SK-N-SH treated with all-trans-retinoic acid at 6 μM for 48 hours (cell line): ENCODE measurements around the gene ZNF148.

Experiments
- ATAC-seq: fragments of 200-7000 bp; cut with Tn5 transposase; 3 replicates; pipeline ENCODE4 v1.9.1; 2020; ENCODE audit warnings: mild to moderate bottlenecking, moderate library complexity
- ARNTL ChIP-seq: fragments of 450-650 bp; formaldehyde crosslinking; IDR thresholded peaks from 2 replicates; pipeline ENCODE4 v1.5.0; 2020; ENCODE audit warnings: low read depth, mild to moderate bottlenecking, moderate library complexity, borderline replicate concordance
- GLIS3 ChIP-seq: fragments of 250-450 bp; sonication (Bioruptor Pico); IDR thresholded peaks from 2 replicates; pipeline ENCODE4 v1.5.0; 2020; ENCODE audit warnings: mild to moderate bottlenecking, moderate library complexity
- OSR1 ChIP-seq: fragments of 250-450 bp; sonication (Bioruptor Pico); IDR thresholded peaks from 2 replicates; pipeline ENCODE4 v1.8.0; 2022; ENCODE audit warnings: moderate library complexity, mild to moderate bottlenecking, inconsistent platforms
- PPARA ChIP-seq: fragments of 250-450 bp; sonication (Bioruptor Pico); IDR thresholded peaks from 2 replicates; pipeline ENCODE4 v1.5.0; 2020; ENCODE audit warnings: mild to moderate bottlenecking, borderline replicate concordance
- RARB ChIP-seq: fragments of 250-450 bp; sonication (Bioruptor Pico); IDR thresholded peaks from 2 replicates; pipeline ENCODE4 v1.8.0; 2021; ENCODE audit warnings: mild to moderate bottlenecking, moderate library complexity
- SNAI2 ChIP-seq: fragments of 250-450 bp; sonication (Bioruptor Pico); IDR thresholded peaks from 2 replicates; pipeline ENCODE4 v1.5.0; 2020; ENCODE audit warnings: mild to moderate bottlenecking, moderate library complexity
- TCF4 ChIP-seq: fragments of 250-450 bp; sonication (Bioruptor Pico); IDR thresholded peaks from 2 replicates; pipeline ENCODE4 v1.8.0; 2021; ENCODE audit warnings: mild to moderate bottlenecking, moderate library complexity, borderline replicate concordance
- TOX ChIP-seq: fragments of 250-450 bp; sonication (Bioruptor Pico); IDR thresholded peaks from 2 replicates; pipeline ENCODE4 v1.8.0; 2021; ENCODE audit warnings: mild to moderate bottlenecking, moderate library complexity, borderline replicate concordance
- ZC3H10 ChIP-seq: fragments of 250-450 bp; sonication (Bioruptor Pico); IDR thresholded peaks from 2 replicates; pipeline ENCODE4 v1.5.1; 2021; ENCODE audit warnings: mild to moderate bottlenecking, moderate library complexity
- ZFP30 ChIP-seq: fragments of 450-650 bp; formaldehyde crosslinking; IDR thresholded peaks from 2 replicates; pipeline ENCODE4 v1.5.0; 2022; ENCODE audit warnings: mild to moderate bottlenecking, moderate library complexity
- ZNF565 ChIP-seq: fragments of 450-650 bp; formaldehyde crosslinking; conservative IDR thresholded peaks from 2 replicates; pipeline ENCODE4 v1.5.0; 2020; ENCODE audit warnings: low read depth, mild to moderate bottlenecking, moderate library complexity
- ZNF70 ChIP-seq: fragments of 450-650 bp; formaldehyde crosslinking; IDR thresholded peaks from 2 replicates; pipeline ENCODE4 v1.5.0; 2020; ENCODE audit warnings: mild to moderate bottlenecking, moderate library complexity
- TF ChIP-seq, protein P1 (sequence below): fragments of 250-450 bp; sonication (Bioruptor Pico); IDR thresholded peaks from 2 replicates; pipeline ENCODE4 v1.8.0; 2021; ENCODE audit warnings: low read depth, mild to moderate bottlenecking, moderate library complexity, borderline replicate concordance
- TF ChIP-seq, protein P2 (sequence below): fragments of 250-450 bp; sonication (Bioruptor Pico); IDR thresholded peaks from 2 replicates; pipeline ENCODE4 v1.8.0; 2020; ENCODE audit warnings: mild to moderate bottlenecking, moderate library complexity, borderline replicate concordance
- TF ChIP-seq, protein P3 (sequence below): fragments of 250-450 bp; sonication (Bioruptor Pico); IDR thresholded peaks from 2 replicates; pipeline ENCODE4 v1.5.1; 2021; ENCODE audit warnings: mild to moderate bottlenecking, moderate library complexity
- TF ChIP-seq, protein P4 (sequence below): fragments of 250-450 bp; sonication (Bioruptor Pico); IDR thresholded peaks from 2 replicates; pipeline ENCODE4 v1.5.1; 2020; ENCODE audit warnings: low read depth, mild to moderate bottlenecking, moderate library complexity

The ZNF148 gene

DNA sequence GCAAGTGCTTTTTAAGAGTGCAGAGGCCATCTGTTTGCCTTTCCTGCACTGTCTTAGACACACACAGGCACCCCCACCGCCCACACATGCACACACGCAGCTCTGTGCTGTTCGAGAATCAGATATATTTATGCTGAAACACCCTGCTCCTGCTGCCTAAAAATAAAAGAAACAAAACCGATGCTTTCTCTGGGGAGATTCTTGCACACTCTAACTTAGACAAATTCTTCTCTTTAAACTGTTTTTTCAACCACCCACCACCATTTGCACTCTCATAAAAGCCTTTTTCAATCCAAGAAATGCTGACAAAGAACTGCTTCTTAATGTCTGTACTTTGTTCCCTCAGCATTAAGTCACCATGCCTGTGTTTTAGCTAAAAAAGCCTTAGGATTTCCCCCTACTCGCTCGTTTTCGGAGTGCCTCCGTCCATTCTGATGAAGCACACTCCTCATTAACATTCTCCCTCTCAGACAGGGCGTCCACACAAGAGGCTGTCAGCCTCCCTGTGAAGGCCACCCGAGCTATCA lies 188.8 kb downstream of the ZNF148 start (continued):
- TF ChIP-seq, protein P1, sequence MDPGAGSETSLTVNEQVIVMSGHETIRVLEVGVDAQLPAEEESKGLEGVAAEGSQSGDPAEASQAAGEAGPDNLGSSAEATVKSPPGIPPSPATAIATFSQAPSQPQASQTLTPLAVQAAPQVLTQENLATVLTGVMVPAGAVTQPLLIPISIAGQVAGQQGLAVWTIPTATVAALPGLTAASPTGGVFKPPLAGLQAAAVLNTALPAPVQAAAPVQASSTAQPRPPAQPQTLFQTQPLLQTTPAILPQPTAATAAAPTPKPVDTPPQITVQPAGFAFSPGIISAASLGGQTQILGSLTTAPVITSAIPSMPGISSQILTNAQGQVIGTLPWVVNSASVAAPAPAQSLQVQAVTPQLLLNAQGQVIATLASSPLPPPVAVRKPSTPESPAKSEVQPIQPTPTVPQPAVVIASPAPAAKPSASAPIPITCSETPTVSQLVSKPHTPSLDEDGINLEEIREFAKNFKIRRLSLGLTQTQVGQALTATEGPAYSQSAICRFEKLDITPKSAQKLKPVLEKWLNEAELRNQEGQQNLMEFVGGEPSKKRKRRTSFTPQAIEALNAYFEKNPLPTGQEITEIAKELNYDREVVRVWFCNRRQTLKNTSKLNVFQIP: no peak

DNA sequence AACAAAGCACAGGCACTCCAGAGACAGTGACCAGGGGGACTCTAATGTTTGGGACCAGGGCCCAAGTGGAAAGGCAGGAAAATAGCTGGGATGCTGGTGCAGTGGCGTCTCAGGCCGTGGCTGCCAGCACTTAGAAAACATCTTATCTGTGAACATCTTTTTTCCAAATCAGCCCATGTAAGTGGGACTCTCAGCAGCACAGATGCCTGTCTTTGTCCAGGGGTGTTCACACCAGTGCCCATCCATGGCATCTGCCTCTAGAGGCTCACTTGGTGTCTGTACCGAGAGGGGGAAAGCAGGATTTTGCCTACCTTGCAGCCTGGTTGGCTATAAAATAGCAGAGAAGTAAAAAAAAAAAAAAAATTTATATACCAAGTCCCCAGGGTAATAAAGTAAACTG lies 189.3 kb downstream of the ZNF148 start:
- TF ChIP-seq ZC3H10 (CRISPR knock-in tag): no peak
- TF ChIP-seq, protein P2, sequence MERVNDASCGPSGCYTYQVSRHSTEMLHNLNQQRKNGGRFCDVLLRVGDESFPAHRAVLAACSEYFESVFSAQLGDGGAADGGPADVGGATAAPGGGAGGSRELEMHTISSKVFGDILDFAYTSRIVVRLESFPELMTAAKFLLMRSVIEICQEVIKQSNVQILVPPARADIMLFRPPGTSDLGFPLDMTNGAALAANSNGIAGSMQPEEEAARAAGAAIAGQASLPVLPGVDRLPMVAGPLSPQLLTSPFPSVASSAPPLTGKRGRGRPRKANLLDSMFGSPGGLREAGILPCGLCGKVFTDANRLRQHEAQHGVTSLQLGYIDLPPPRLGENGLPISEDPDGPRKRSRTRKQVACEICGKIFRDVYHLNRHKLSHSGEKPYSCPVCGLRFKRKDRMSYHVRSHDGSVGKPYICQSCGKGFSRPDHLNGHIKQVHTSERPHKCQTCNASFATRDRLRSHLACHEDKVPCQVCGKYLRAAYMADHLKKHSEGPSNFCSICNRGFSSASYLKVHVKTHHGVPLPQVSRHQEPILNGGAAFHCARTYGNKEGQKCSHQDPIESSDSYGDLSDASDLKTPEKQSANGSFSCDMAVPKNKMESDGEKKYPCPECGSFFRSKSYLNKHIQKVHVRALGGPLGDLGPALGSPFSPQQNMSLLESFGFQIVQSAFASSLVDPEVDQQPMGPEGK (CRISPR knock-in tag): no peak
- no peak for TF ChIP-seq TCF4 (CRISPR knock-in tag)
- TF ChIP-seq PPARA: no peak
- TF ChIP-seq RARB (CRISPR knock-in tag): no peak
- no peak for TF ChIP-seq ZNF565 (CRISPR knock-in tag)
- no peak for TF ChIP-seq ZNF70
- no peak for TF ChIP-seq GLIS3 (CRISPR knock-in tag)
- TF ChIP-seq, protein P1: no peak
- TF ChIP-seq, protein P3, sequence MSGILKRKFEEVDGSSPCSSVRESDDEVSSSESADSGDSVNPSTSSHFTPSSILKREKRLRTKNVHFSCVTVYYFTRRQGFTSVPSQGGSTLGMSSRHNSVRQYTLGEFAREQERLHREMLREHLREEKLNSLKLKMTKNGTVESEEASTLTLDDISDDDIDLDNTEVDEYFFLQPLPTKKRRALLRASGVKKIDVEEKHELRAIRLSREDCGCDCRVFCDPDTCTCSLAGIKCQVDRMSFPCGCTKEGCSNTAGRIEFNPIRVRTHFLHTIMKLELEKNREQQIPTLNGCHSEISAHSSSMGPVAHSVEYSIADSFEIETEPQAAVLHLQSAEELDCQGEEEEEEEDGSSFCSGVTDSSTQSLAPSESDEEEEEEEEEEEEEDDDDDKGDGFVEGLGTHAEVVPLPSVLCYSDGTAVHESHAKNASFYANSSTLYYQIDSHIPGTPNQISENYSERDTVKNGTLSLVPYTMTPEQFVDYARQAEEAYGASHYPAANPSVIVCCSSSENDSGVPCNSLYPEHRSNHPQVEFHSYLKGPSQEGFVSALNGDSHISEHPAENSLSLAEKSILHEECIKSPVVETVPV (CRISPR knock-in tag): no peak
- no peak for TF ChIP-seq ZFP30 (CRISPR knock-in tag)
- TF ChIP-seq TOX (CRISPR knock-in tag): no peak
- TF ChIP-seq SNAI2 (CRISPR knock-in tag): no peak
- peak; percentile 56 for ATAC-seq

DNA sequence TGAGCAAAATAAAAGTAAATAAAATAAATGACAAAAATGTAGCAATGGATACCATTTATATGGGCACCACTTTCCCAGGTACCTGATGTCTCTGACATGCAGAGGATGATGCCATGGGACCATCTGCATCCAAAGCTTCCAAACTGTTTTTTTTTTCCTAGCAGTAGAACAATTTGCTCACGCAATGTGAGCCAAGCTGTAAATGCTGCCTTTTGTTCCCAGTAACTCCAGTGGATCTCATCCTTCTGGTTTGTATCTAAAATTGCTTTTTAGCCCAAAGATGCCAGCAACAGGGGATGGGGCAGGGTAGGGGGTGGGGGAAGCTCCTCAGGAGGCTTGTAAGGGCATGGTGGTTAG lies 195.3 kb downstream of the ZNF148 start:
- TF ChIP-seq, protein P4, sequence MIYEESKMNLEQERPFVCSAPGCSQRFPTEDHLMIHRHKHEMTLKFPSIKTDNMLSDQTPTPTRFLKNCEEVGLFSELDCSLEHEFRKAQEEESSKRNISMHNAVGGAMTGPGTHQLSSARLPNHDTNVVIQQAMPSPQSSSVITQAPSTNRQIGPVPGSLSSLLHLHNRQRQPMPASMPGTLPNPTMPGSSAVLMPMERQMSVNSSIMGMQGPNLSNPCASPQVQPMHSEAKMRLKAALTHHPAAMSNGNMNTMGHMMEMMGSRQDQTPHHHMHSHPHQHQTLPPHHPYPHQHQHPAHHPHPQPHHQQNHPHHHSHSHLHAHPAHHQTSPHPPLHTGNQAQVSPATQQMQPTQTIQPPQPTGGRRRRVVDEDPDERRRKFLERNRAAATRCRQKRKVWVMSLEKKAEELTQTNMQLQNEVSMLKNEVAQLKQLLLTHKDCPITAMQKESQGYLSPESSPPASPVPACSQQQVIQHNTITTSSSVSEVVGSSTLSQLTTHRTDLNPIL: no peak
- TF ChIP-seq GLIS3 (CRISPR knock-in tag): no peak
- no peak for TF ChIP-seq ZNF70
- TF ChIP-seq OSR1 (CRISPR knock-in tag): no peak
- TF ChIP-seq TCF4 (CRISPR knock-in tag): no peak
- TF ChIP-seq, all 23 proteins: peak for 0
- no peak for ATAC-seq

DNA sequence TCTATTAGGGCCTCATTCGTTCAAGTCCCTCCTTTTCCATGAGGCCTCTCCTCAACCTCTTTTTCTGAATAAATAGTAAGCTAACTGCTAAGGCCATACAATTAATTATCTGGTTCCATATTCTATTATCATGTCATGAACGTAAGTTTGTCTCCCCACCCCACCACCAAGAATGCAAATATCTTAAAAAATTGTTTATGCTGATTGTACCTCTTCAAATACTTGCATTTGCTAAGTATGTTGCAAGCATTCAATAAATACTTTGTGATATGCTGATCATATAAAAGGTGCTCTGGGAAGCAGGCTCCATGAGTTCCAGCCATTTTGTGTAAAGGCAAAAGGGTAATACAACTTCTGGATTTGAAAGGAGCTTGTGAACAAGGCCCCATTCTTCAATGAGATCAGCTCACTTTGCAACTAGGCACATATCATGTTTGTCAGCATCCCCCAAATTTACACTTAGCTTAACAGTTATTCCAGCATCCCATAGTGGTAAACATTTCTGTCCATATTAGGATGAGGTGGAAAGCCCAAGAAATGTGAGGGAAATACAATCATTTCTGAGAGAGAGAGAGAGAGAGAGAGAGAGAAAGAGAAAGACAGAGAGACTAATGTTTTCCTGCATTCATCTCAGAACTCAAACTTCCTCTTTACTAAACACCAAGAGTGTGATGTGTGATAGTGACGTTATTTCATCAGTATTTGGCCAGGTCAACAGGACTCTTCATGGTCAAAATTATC lies 195.8 kb downstream of the ZNF148 start:
- ATAC-seq: no peak

DNA sequence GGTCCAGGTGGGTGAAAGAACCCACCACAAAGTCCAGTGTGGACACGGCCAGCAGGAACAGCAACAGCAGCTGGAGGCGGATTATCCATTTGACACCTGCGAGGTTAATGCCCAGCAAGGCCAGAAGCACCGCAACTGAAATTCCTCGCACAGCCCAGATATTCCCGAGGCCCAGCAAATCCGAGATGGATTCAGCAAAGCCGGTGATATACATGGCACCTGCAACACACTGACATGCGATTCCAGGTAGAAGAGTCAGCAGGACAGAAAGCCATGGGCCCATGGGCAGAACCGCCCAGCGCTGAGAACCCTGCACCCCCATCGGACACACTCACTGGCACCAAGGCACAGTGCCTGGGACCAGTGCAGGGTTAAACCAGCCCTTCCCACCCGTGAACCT lies 197.4 kb downstream of the ZNF148 start:
- ATAC-seq: no peak
- TF ChIP-seq RARB (CRISPR knock-in tag): no peak
- no peak for TF ChIP-seq OSR1 (CRISPR knock-in tag)
- TF ChIP-seq, protein P4: no peak
- TF ChIP-seq TCF4 (CRISPR knock-in tag): no peak
- no peak for TF ChIP-seq ARNTL (CRISPR knock-in tag)
- TF ChIP-seq, all 23 proteins: peak for 0

More for the DNA sequence above, 195.8 kb downstream of the ZNF148 start:
- no peak for TF ChIP-seq ZNF70
- no peak for TF ChIP-seq ARNTL (CRISPR knock-in tag)
- TF ChIP-seq, all 23 proteins: peak for 0
